Measurements from ENCODE around the gene TFPT.

DNA sequence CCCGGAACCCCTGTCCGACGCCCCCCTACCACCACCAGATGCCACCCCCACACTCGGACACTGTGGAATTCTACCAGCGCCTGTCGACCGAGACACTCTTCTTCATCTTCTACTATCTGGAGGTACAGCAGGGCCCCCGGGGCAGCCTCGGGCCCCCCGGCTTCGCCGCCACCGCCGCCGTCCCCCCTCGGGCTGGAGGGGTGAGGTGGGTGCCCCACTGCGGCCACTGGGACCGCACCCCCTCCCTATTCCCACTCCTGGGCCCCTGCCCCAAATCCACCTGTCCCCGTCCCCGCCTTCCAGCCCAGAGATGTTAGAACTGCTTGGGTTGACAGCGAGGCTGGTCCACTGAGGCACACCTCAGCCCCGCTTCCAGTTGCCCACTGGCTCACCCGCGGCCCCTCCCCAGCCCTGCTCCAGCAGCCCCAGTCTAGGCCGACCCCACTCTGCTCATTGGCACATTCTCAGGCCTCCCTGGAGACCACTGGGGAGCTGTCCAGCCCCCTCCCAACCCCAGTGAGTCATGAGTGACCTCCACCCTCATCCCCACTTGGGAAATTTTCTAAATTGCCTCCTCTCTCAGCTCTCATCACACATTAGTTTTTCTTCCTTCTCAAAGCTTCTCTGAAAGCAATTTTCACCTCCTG is 37.5 kb upstream of the TFPT start:
- TF ChIP-seq, protein P1, sequence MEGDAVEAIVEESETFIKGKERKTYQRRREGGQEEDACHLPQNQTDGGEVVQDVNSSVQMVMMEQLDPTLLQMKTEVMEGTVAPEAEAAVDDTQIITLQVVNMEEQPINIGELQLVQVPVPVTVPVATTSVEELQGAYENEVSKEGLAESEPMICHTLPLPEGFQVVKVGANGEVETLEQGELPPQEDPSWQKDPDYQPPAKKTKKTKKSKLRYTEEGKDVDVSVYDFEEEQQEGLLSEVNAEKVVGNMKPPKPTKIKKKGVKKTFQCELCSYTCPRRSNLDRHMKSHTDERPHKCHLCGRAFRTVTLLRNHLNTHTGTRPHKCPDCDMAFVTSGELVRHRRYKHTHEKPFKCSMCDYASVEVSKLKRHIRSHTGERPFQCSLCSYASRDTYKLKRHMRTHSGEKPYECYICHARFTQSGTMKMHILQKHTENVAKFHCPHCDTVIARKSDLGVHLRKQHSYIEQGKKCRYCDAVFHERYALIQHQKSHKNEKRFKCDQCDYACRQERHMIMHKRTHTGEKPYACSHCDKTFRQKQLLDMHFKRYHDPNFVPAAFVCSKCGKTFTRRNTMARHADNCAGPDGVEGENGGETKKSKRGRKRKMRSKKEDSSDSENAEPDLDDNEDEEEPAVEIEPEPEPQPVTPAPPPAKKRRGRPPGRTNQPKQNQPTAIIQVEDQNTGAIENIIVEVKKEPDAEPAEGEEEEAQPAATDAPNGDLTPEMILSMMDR (IDR thresholded peaks at IDR 0.05; ENCODE audit: low read depth, low read length, missing input control), result no peak
- TF ChIP-seq, protein P2, sequence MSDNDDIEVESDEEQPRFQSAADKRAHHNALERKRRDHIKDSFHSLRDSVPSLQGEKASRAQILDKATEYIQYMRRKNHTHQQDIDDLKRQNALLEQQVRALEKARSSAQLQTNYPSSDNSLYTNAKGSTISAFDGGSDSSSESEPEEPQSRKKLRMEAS (IDR thresholded peaks at IDR 0.05), result no peak
- TF ChIP-seq, protein P3, sequence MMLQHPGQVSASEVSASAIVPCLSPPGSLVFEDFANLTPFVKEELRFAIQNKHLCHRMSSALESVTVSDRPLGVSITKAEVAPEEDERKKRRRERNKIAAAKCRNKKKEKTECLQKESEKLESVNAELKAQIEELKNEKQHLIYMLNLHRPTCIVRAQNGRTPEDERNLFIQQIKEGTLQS (IDR thresholded peaks at IDR 0.05), result no peak
- TF ChIP-seq FOXA2 (IDR thresholded peaks at IDR 0.05), result no peak
- TF ChIP-seq RAD21 (IDR thresholded peaks at IDR 0.05), result no peak
